ENCODE measurements around the gene C5orf52.
A peak's percentile ranks its signal among the peaks of the same experiment; 100 is the strongest.
"Not testable (repeated sequence)": the region's sequence is repeated elsewhere in the genome, so short reads cannot be mapped to it uniquely, and the experiment has no call there.

C5orf52 gene

DNA sequence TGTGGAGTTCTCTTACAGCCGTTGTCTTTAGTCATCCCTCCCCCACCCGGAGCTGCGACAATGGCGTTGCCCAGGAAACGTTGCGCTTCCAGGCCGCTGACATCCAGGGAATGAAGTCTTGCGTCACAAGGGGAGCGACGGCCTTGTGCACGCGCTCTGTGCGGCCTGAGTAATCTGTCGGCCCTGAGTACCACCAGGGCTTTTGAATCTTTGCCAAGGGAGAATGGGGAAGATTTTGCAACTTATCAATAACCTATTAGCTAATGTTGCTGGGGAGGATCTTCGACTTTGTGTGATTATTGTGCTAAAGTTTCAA is 19.0 kb upstream of the C5orf52 start, which contains the start of gene SOX30:
SOX30 (minus strand) TSS at position 62 of the 316 bp plus-strand sequence. CDS start 360 bp downstream, outside the sequence.
- no peaks in the 10 kb centered on the region for H3K36me3 ChIP-seq (ENCODE audit: control insufficient read depth, insufficient read depth, low read length)
- no peaks in the 10 kb centered on the region for H3K4me1 ChIP-seq (ENCODE audit: control insufficient read depth, insufficient read depth, low read length)
- H3K27ac ChIP-seq (ENCODE audit: low read length) = no peak within 1 kb of the TSS
- whole genome bisulfite sequencing (ENCODE audit: insufficient coverage, insufficient read length) = no CpG with 5 or more reads among the region's 15 CpGs
- H3K4me3 ChIP-seq (ENCODE audit: low read length) = peak within 1 kb of the TSS; percentile 39; the same call in 1 of the 2 replicates
- H3K27me3 ChIP-seq (ENCODE audit: control insufficient read depth, insufficient read depth, low read length) = no peaks in the 10 kb centered on the region
- DNase-seq (ENCODE audit: low read depth, low spot score) = no peak
- H3K9me3 ChIP-seq (ENCODE audit: control insufficient read depth, insufficient read depth, low read length) = no peaks in the 10 kb centered on the region; the same call in 1 of the 2 replicates

- H3K4me3 ChIP-seq (ENCODE audit: low read length) = no peak overlapping the region
- WGBS (ENCODE audit: insufficient coverage, insufficient read length) = no CpG with 5 or more reads among the region's 2 CpGs
- no peaks in the 10 kb centered on the region for H3K27me3 ChIP-seq (ENCODE audit: control insufficient read depth, insufficient read depth, low read length)
- no peaks in the 10 kb centered on the region for H3K4me1 ChIP-seq (ENCODE audit: control insufficient read depth, insufficient read depth, low read length)
- H3K36me3 ChIP-seq (ENCODE audit: control insufficient read depth, insufficient read depth, low read length) = no peaks in the 10 kb centered on the region
- no peaks in the 10 kb centered on the region; the same call in 1 of the 2 replicates for H3K9me3 ChIP-seq (ENCODE audit: control insufficient read depth, insufficient read depth, low read length)
- DNase-seq (ENCODE audit: low read depth, low spot score) = no peak
- H3K27ac ChIP-seq (ENCODE audit: low read length) = no peak overlapping the region
These were observed 13.8 kb upstream of the C5orf52 start for GRCh38 chr5:157657516-157657915.

DNA sequence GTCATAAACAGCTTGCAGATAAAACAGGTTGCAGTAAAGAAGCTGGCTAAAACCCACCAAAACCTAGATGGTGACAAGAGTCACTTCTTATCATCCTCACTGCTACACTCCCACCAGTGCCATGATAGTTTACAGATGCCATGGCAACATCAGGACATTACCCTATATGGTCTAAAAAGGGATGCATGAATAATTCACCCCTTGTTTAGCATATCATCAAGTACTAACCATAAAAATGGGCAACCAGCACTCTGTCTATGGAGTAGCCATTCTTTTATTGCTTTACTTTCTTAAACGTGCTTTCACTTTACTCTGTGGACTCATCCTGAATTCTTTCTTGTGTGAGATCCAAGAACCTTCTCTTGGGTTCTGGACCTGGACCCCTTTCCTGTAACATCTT is 12.4 kb upstream of the C5orf52 start:
- no CpG with 5 or more reads among the region's 1 CpG for WGBS (ENCODE audit: insufficient coverage, insufficient read length)
- Histone ChIP-seq H3K27me3 (ENCODE audit: control insufficient read depth, insufficient read depth, low read length) (no peaks in the 10 kb centered on the region), H3K9me3 (ENCODE audit: control insufficient read depth, insufficient read depth, low read length) (no peaks in the 10 kb centered on the region; the same call in 1 of the 2 replicates), H3K27ac (ENCODE audit: low read length) (no peak overlapping the region), H3K36me3 (ENCODE audit: control insufficient read depth, insufficient read depth, low read length) (no peaks in the 10 kb centered on the region), H3K4me1 (ENCODE audit: control insufficient read depth, insufficient read depth, low read length) (no peaks in the 10 kb centered on the region), H3K4me3 (ENCODE audit: low read length) (no peak overlapping the region)
- DNase-seq (ENCODE audit: low read depth, low spot score) = no peak

DNA sequence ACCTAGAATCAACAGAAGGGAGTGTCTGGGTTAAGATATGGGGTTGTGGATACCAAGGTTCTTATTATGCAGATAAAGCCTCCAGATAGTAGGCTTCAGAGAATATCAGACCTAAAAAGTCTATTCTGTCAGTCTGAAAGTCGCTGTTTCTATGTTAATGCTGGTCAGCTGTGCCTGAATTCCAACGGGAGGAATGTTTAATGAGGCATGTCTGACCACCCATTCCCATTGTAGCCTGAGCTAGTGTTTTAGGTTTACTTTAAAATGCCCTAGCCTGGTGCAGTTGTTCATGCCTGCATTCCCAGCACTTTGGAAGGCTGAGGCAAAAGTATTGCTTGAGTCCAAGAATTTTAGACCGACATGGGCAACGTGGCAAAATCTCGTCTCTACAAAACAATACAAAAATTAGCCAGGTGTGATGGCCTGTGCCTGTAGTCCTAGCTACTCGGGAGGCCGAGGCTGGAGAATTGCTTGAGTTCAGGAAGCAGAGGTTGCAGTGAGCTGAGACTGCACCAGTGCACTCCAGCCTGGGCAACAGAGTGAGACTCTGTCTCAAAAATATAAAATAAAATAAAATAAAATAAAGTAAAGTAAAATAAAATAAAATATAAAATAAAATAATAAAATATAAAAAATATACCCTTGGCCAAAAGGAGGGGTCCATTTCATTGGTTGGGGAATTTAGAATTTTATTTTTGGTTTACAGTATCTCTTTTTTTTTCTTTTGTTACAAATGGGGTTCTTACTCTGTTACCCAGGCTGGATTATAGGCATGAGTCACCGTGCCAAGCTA is 11.3 kb upstream of the C5orf52 start:
- Histone ChIP-seq H3K4me1 (ENCODE audit: control insufficient read depth, insufficient read depth, low read length) (no peaks in the 10 kb centered on the region), H3K36me3 (ENCODE audit: control insufficient read depth, insufficient read depth, low read length) (no peaks in the 10 kb centered on the region), H3K27ac (ENCODE audit: low read length) (no peak overlapping the region), H3K4me3 (ENCODE audit: low read length) (no peak overlapping the region), H3K9me3 (ENCODE audit: control insufficient read depth, insufficient read depth, low read length) (no peaks in the 10 kb centered on the region; the same call in 1 of the 2 replicates), H3K27me3 (ENCODE audit: control insufficient read depth, insufficient read depth, low read length) (no peaks in the 10 kb centered on the region)
- DNase-seq (ENCODE audit: low read depth, low spot score) = no peak
- no CpG with 5 or more reads among the region's 8 CpGs for WGBS (ENCODE audit: insufficient coverage, insufficient read length)

GRCh38 chr5:157665467-157666070 is 5.8 kb upstream of the C5orf52 start:
- Histone ChIP-seq H3K4me1 (ENCODE audit: control insufficient read depth, insufficient read depth, low read length) (no peaks in the 10 kb centered on the region), H3K9me3 (ENCODE audit: control insufficient read depth, insufficient read depth, low read length) (no peaks in the 10 kb centered on the region), H3K4me3 (ENCODE audit: low read length) (no peak overlapping the region), H3K36me3 (ENCODE audit: control insufficient read depth, insufficient read depth, low read length) (no peaks in the 10 kb centered on the region), H3K27ac (ENCODE audit: low read length) (no peak overlapping the region), H3K27me3 (ENCODE audit: control insufficient read depth, insufficient read depth, low read length) (peaks cover under 1% of the 10 kb centered on the region; the same call in 1 of the 2 replicates)
- WGBS (ENCODE audit: insufficient coverage, insufficient read length) = no CpG with 5 or more reads among the region's 2 CpGs
- no peak for DNase-seq (ENCODE audit: low read depth, low spot score)

DNA sequence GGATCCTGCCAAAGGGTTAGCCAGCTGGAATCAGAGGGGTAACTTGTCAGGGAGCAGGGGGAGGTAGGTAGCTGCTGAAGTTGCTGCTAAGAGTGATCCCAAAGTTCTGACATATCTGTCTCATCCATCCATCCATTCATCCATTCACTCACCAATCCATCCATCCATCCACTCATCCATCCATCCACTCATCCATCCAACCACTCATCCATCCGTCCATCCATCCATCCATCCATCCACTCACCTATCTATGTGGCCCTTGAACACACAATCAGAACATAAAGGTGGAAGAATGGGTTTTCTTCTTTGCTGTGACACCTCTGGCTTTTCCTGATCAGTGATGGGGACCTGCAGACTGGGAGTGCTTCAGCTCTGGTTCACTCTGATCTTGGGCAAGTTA is 3.0 kb upstream of the C5orf52 start:
- Histone ChIP-seq H3K4me3 (ENCODE audit: low read length) (no peak overlapping the region), H3K4me1 (ENCODE audit: control insufficient read depth, insufficient read depth, low read length) (no peaks in the 10 kb centered on the region), H3K36me3 (ENCODE audit: control insufficient read depth, insufficient read depth, low read length) (no peaks in the 10 kb centered on the region), H3K27ac (ENCODE audit: low read length) (no peak overlapping the region), H3K9me3 (ENCODE audit: control insufficient read depth, insufficient read depth, low read length) (no peaks in the 10 kb centered on the region), H3K27me3 (ENCODE audit: control insufficient read depth, insufficient read depth, low read length) (peaks cover 14% of the 10 kb centered on the region; the same call in 1 of the 2 replicates)
- no peak for DNase-seq (ENCODE audit: low read depth, low spot score)
- WGBS (ENCODE audit: insufficient coverage, insufficient read length) = no CpG with 5 or more reads among the region's 1 CpG

GRCh38 chr5:157669701-157670097 is 1.6 kb upstream of the C5orf52 start:
- WGBS (ENCODE audit: insufficient coverage, insufficient read length) = no CpG with 5 or more reads among the region's 6 CpGs
- H3K27me3 ChIP-seq (ENCODE audit: control insufficient read depth, insufficient read depth, low read length) = peaks cover 14% of the 10 kb centered on the region; the same call in 1 of the 2 replicates
- H3K36me3 ChIP-seq (ENCODE audit: control insufficient read depth, insufficient read depth, low read length) = no peaks in the 10 kb centered on the region
- no peak overlapping the region for H3K27ac ChIP-seq (ENCODE audit: low read length)
- H3K4me3 ChIP-seq (ENCODE audit: low read length) = no peak overlapping the region
- H3K4me1 ChIP-seq (ENCODE audit: control insufficient read depth, insufficient read depth, low read length) = no peaks in the 10 kb centered on the region
- DNase-seq (ENCODE audit: low read depth, low spot score) = no peak
- H3K9me3 ChIP-seq (ENCODE audit: control insufficient read depth, insufficient read depth, low read length) = no peaks in the 10 kb centered on the region

DNA sequence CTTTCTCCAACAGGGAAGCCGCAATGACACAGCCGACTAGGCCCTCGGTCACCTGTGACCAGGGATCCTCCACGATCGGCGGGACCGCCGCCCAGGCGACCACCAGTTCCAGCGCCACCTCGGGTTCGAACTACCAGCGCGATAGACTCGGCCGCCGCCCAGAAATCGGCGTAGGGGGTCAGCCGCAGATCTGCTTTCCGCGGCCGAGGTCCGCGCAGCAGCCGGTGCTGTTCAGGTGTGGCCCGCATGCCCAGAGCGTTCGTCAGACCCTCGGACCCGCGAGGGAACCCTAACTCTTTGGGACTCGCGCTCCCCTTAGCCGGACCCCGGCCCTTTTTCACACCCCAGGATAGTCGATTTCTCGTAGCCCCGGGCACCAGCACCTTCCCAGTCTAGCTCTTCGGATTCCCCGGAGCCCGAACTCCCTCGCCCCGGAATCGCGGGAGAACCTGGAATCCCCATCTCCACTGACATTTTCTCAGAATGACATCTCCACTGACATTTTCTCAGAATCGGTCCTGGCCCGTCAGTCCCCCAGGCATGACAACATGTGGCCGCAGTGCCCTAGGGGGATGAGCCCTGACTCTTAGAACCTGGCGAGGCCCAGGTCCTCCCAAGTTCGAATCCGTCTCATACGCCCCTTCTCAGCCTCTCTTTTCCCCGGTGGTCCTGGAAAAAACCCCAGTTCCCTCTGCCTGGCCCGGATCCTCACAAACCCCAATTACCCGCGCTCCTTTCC is 428 bp downstream of the C5orf52 start:
- Histone ChIP-seq H3K4me1 (ENCODE audit: control insufficient read depth, insufficient read depth, low read length) (no peaks in the 10 kb centered on the region), H3K4me3 (ENCODE audit: low read length) (peak overlapping the region; percentile 63; the same call in 1 of the 2 replicates), H3K9me3 (ENCODE audit: control insufficient read depth, insufficient read depth, low read length) (no peaks in the 10 kb centered on the region), H3K36me3 (ENCODE audit: control insufficient read depth, insufficient read depth, low read length) (no peaks in the 10 kb centered on the region), H3K27ac (ENCODE audit: low read length) (no peak overlapping the region), H3K27me3 (ENCODE audit: control insufficient read depth, insufficient read depth, low read length) (peaks cover 14% of the 10 kb centered on the region; the same call in 1 of the 2 replicates)
- WGBS (ENCODE audit: insufficient coverage, insufficient read length) = no CpG with 5 or more reads among the region's 57 CpGs
- DNase-seq (ENCODE audit: low read depth, low spot score) = no peak

GRCh38 chr5:157672976-157673375 is 1.6 kb downstream of the C5orf52 start:
- no CpG with 5 or more reads among the region's 8 CpGs for WGBS (ENCODE audit: insufficient coverage, insufficient read length)
- Histone ChIP-seq H3K27me3 (ENCODE audit: control insufficient read depth, insufficient read depth, low read length) (peaks cover 14% of the 10 kb centered on the region; the same call in 1 of the 2 replicates), H3K9me3 (ENCODE audit: control insufficient read depth, insufficient read depth, low read length) (no peaks in the 10 kb centered on the region), H3K27ac (ENCODE audit: low read length) (no peak overlapping the region), H3K36me3 (ENCODE audit: control insufficient read depth, insufficient read depth, low read length) (no peaks in the 10 kb centered on the region), H3K4me3 (ENCODE audit: low read length) (no peak overlapping the region), H3K4me1 (ENCODE audit: control insufficient read depth, insufficient read depth, low read length) (no peaks in the 10 kb centered on the region)
- no peak for DNase-seq (ENCODE audit: low read depth, low spot score)

DNA sequence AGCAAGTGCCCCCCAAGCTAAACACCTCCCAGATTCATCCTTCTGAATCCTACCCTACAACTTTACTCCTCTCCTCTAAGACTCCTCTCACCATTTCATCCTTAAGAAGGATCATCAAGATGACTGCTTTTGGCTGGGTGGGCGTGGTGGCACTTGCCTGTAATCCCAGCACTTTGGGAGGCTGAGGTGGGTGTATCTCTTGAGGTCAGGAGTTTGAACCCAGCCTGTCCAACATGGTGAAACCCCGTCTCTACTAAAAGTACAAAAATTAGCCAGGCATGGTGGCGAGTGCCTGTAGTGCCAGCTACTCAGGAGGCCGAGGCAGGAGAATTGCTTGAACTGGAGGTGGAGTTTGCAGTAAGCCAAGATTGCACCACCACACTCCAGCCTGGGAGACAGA is 3.0 kb downstream of the C5orf52 start:
- peaks cover 14% of the 10 kb centered on the region; the same call in 1 of the 2 replicates for H3K27me3 ChIP-seq (ENCODE audit: control insufficient read depth, insufficient read depth, low read length)
- H3K4me3 ChIP-seq (ENCODE audit: low read length); DNase-seq (ENCODE audit: low read depth, low spot score); H3K4me1 ChIP-seq (ENCODE audit: control insufficient read depth, insufficient read depth, low read length); H3K9me3 ChIP-seq (ENCODE audit: control insufficient read depth, insufficient read depth, low read length); H3K27ac ChIP-seq (ENCODE audit: low read length); H3K36me3 ChIP-seq (ENCODE audit: control insufficient read depth, insufficient read depth, low read length): not testable (repeated sequence)
- WGBS (ENCODE audit: insufficient coverage, insufficient read length) = no CpG with 5 or more reads among the region's 4 CpGs

All from iPS DF 6.9 (cell line).